ENCODE data around the gene RP2.

The RP2 gene

GRCh38 chrX:46844913-46845312 lies 8.1 kb downstream of the RP2 start:
- no peak for DNase-seq (ENCODE audit: low spot score)

GRCh38 chrX:46849933-46850332 lies 13.1 kb downstream of the RP2 start:
- no peak for DNase-seq (ENCODE audit: low spot score)

GRCh38 chrX:46850771-46851170 lies 13.9 kb downstream of the RP2 start:
- no peak for DNase-seq (ENCODE audit: low spot score)

- no peak for DNase-seq (ENCODE audit: low spot score)
Measured at GRCh38 chrX:46856483-46856882, 19.6 kb downstream of the RP2 start.

GRCh38 chrX:46860557-46860956 lies 23.7 kb downstream of the RP2 start:
- no peak for DNase-seq (ENCODE audit: low spot score)

- DNase-seq (ENCODE audit: low spot score), result no peak
Measured at GRCh38 chrX:46863072-46863471, 26.2 kb downstream of the RP2 start.

GRCh38 chrX:46864606-46865005 lies 27.8 kb downstream of the RP2 start:
- no peak for DNase-seq (ENCODE audit: low spot score)

- peak; percentile 1 for DNase-seq (ENCODE audit: low spot score)
Measured at GRCh38 chrX:46865281-46865680, 28.4 kb downstream of the RP2 start.

- no peak for DNase-seq (ENCODE audit: low spot score)
Measured at GRCh38 chrX:46866726-46867125, 29.9 kb downstream of the RP2 start.

GRCh38 chrX:46873746-46874145 lies 36.9 kb downstream of the RP2 start:
- no peak for DNase-seq (ENCODE audit: low spot score)

GRCh38 chrX:46876901-46877300 lies 40.1 kb downstream of the RP2 start:
- DNase-seq (ENCODE audit: low spot score), result peak; percentile 1

GRCh38 chrX:46882266-46882665 lies 45.4 kb downstream of the RP2 start:
- no peak for DNase-seq (ENCODE audit: low spot score)

- DNase-seq (ENCODE audit: low spot score), result no peak
Measured at GRCh38 chrX:46884799-46885198, 48.0 kb downstream of the RP2 start.

GRCh38 chrX:46898207-46898606 lies 61.4 kb downstream of the RP2 start:
- no peak for DNase-seq (ENCODE audit: low spot score)

- peak; percentile 87 for DNase-seq (ENCODE audit: low spot score)
Measured at GRCh38 chrX:46903458-46904242, 66.8 kb downstream of the RP2 start.

- no peak for DNase-seq (ENCODE audit: low spot score)
Measured at GRCh38 chrX:46904626-46905025, 67.8 kb downstream of the RP2 start.

GRCh38 chrX:46910415-46910814 lies 73.6 kb downstream of the RP2 start:
- DNase-seq (ENCODE audit: low spot score), result no peak

GRCh38 chrX:46912098-46912602 lies 75.3 kb downstream of the RP2 start, which contains the start of gene JADE3:
TSS of gene JADE3 (plus strand) at chrX:46912421. CDS start at chrX:46984895, 72,474 bp downstream.
- peak; percentile 49 for DNase-seq (ENCODE audit: low spot score)

- no peak for DNase-seq (ENCODE audit: low spot score)
Measured at GRCh38 chrX:46912603-46913491, 76.0 kb downstream of the RP2 start.

GRCh38 chrX:46913667-46914066 lies 76.8 kb downstream of the RP2 start:
- no peak for DNase-seq (ENCODE audit: low spot score)

- DNase-seq (ENCODE audit: low spot score), result no peak
Measured at GRCh38 chrX:46916273-46916672, 79.4 kb downstream of the RP2 start.

- no peak for DNase-seq (ENCODE audit: low spot score)
Measured at GRCh38 chrX:46917622-46918021, 80.8 kb downstream of the RP2 start.

GRCh38 chrX:46918434-46918833 lies 81.6 kb downstream of the RP2 start:
- no peak for DNase-seq (ENCODE audit: low spot score)
